ENCODE measurements around the gene ITPR2.

The ITPR2 gene

GRCh38 chr12:26623136-26623535, 209.9 kb downstream of the ITPR2 start:
- no peak overlapping the region for H3K4me3 Mint-ChIP-seq

GRCh38 chr12:26622601-26623000, 210.4 kb downstream of the ITPR2 start:
- H3K4me3 Mint-ChIP-seq = no peak overlapping the region
- H3K9me3 Mint-ChIP-seq = no peaks in the 10 kb centered on the region
- H3K27ac Mint-ChIP-seq = no peak overlapping the region
- no peak for DNase-seq
- no peak for TF ChIP-seq CTCF (IDR thresholded peaks at IDR 0.05)
- no peaks in the 10 kb centered on the region for H3K27me3 Mint-ChIP-seq (ENCODE audit: low read depth, poor library complexity)
- H3K36me3 Mint-ChIP-seq (ENCODE audit: low read depth) = no peaks in the 10 kb centered on the region
- peaks cover 9% of the 10 kb centered on the region for H3K4me1 Mint-ChIP-seq

More at GRCh38 chr12:26623136-26623535, 209.9 kb downstream of the ITPR2 start:
- H3K27ac Mint-ChIP-seq = no peak overlapping the region
- no peaks in the 10 kb centered on the region for H3K36me3 Mint-ChIP-seq (ENCODE audit: low read depth)
- H3K27me3 Mint-ChIP-seq (ENCODE audit: low read depth, poor library complexity) = no peaks in the 10 kb centered on the region
- no peak for DNase-seq
- peaks cover 9% of the 10 kb centered on the region for H3K4me1 Mint-ChIP-seq
- no peaks in the 10 kb centered on the region for H3K9me3 Mint-ChIP-seq
- TF ChIP-seq CTCF (IDR thresholded peaks at IDR 0.05) = no peak

GRCh38 chr12:26621932-26622331, 211.1 kb downstream of the ITPR2 start:
- no peaks in the 10 kb centered on the region for H3K9me3 Mint-ChIP-seq
- H3K27ac Mint-ChIP-seq = no peak overlapping the region
- no peak for DNase-seq
- no peaks in the 10 kb centered on the region for H3K27me3 Mint-ChIP-seq (ENCODE audit: low read depth, poor library complexity)
- TF ChIP-seq CTCF (IDR thresholded peaks at IDR 0.05) = no peak
- no peaks in the 10 kb centered on the region for H3K36me3 Mint-ChIP-seq (ENCODE audit: low read depth)
- H3K4me1 Mint-ChIP-seq = peaks cover 9% of the 10 kb centered on the region
- H3K4me3 Mint-ChIP-seq = no peak overlapping the region

- H3K27ac Mint-ChIP-seq = no peak overlapping the region
- no peaks in the 10 kb centered on the region for H3K27me3 Mint-ChIP-seq (ENCODE audit: low read depth, poor library complexity)
- no peak for TF ChIP-seq CTCF (IDR thresholded peaks at IDR 0.05)
- no peaks in the 10 kb centered on the region for H3K36me3 Mint-ChIP-seq (ENCODE audit: low read depth)
- DNase-seq = no peak
- no peak overlapping the region for H3K4me3 Mint-ChIP-seq
- no peaks in the 10 kb centered on the region for H3K9me3 Mint-ChIP-seq
- peaks cover 9% of the 10 kb centered on the region for H3K4me1 Mint-ChIP-seq
Observed at GRCh38 chr12:26620907-26621306, 212.1 kb downstream of the ITPR2 start.

GRCh38 chr12:26617513-26617912, 215.5 kb downstream of the ITPR2 start:
- H3K36me3 Mint-ChIP-seq (ENCODE audit: low read depth) = no peaks in the 10 kb centered on the region
- no peaks in the 10 kb centered on the region for H3K27me3 Mint-ChIP-seq (ENCODE audit: low read depth, poor library complexity)
- no peak overlapping the region for H3K27ac Mint-ChIP-seq
- H3K4me1 Mint-ChIP-seq = peaks cover 11% of the 10 kb centered on the region
- no peak overlapping the region for H3K4me3 Mint-ChIP-seq
- TF ChIP-seq CTCF (IDR thresholded peaks at IDR 0.05) = no peak
- H3K9me3 Mint-ChIP-seq = no peaks in the 10 kb centered on the region
- DNase-seq = no peak

GRCh38 chr12:26614011-26614616, 218.9 kb downstream of the ITPR2 start:
- Mint-ChIP-seq H3K4me3 (no peak overlapping the region), H3K27me3 (ENCODE audit: low read depth, poor library complexity) (peaks cover 9% of the 10 kb centered on the region), H3K4me1 (peaks cover 3% of the 10 kb centered on the region), H3K27ac (no peak overlapping the region), H3K36me3 (ENCODE audit: low read depth) (no peaks in the 10 kb centered on the region), H3K9me3 (no peaks in the 10 kb centered on the region)
- TF ChIP-seq CTCF (IDR thresholded peaks at IDR 0.05) = peak; percentile 56
- peak; percentile 42 for DNase-seq

Measured in nephron progenitor cell (in vitro differentiated cells).